HG03095 (cell line): Measurements from ENCODE around the gene RPTOR.

Experiments
- ATAC-seq: cut with Tn5 transposase; IDR thresholded peaks from one replicate; pipeline ENCODE4 v1.9.1; 2021; ENCODE audit warnings: moderate library complexity; ENCODE audit not compliant: unreplicated experiment

RPTOR gene

DNA sequence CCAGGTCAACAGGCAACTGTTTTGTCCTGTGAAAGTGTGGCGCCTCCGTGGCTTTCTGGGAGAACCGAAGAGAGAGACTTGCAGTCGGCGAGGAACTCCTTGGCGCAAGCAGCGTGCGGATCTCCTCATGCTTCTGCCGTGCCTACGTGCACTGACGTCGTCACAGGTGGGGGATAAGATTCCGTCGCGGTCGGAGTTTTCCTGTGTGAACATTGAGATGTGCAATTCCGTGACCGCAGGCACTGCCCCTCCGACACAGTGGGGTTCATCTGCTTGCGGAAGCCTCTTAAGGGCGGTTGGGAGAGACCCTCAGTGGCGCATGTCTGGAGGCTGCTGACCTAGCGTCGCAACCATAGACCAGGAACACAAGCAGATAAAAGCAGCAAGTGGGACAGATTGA is 234.7 kb downstream of the RPTOR start:
- no peak for ATAC-seq

DNA sequence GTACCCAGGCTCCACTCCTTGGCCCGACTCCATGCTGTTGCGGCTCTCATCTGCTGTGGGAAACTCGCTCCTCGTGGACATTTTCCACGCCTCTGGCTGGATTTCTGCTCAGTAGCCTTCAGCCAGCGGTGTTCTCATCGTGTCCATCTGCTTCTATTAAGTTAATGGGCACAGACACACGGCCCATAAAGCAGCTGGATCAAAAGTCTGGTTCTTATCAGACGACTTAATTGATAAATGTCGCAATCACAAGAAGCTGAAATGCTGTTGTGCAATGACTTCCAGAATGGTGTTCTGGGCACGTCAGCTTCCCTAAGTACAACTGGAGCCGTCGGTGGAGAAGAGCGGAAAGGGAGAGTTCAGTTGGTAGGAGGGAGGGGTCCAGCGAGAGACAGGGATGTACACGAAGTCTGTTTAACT is 235.3 kb downstream of the RPTOR start:
- no peak for ATAC-seq

GRCh38 chr17:80780381-80781198 is 236.0 kb downstream of the RPTOR start:
- peak; percentile 75 for ATAC-seq

GRCh38 chr17:80781211-80781610 is 236.6 kb downstream of the RPTOR start:
- no peak for ATAC-seq

GRCh38 chr17:80781807-80782277 is 237.2 kb downstream of the RPTOR start:
- no peak for ATAC-seq

DNA sequence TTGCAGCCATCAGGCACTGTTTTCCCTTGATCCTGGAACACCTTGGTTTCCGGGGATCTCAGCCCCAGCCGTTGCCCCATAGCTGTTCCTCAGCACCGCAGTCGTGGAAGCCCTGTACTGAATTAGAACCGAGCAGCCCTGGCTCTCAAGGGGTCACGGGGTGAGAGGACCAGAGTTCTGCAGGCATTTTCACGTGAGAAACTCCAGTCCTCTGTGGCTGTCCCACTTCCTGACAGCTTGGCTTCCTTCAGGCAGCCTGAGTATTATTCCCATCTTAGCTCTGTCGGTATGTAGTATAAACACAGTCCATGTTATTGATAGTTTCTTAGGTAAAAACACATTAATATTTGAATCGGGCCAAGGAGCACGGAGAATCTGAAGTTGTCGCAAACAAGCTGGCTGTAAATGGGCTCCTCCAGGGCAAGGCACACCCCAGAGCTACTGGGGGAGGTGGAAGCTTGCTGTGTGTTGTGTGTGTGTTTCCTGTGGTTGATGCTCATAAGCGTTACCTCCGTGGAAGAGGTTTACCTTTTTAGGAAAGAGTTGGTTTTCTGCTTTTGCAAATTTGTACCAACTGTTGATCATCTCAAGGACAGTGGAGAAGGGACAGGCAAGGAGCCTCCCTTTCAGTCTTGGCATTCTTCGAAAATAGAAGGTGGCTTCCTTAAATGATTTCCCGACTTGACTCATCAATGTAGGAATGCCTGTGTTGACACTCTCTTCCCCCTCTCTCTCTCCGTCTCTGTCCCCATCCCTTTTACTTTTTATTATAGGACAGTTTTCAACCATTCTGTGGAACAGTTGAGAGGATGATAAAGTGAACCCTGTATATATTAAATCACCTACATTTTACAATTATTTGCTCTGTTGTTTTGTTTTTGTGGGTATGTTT is 238.1 kb downstream of the RPTOR start:
- ATAC-seq = no peak

DNA sequence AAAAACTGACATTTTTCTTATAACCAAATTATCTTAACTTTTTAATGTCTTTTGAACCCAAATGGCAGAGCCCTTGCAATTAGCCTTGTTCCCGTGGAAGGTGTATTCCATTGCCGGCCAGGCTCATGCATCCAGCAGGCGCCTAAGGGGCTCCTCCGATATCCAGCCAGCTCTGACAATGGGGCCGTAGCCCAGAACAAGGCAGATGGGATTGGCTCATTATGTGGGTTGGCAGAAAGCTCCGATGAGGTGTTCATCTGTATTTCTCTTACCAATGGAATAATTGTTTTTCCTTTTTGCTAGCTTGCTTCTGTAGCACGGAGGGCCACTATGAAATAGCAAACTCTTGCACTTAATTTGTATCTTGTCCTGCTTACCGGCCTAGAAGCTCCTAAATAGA is 238.8 kb downstream of the RPTOR start:
- no peak for ATAC-seq

DNA sequence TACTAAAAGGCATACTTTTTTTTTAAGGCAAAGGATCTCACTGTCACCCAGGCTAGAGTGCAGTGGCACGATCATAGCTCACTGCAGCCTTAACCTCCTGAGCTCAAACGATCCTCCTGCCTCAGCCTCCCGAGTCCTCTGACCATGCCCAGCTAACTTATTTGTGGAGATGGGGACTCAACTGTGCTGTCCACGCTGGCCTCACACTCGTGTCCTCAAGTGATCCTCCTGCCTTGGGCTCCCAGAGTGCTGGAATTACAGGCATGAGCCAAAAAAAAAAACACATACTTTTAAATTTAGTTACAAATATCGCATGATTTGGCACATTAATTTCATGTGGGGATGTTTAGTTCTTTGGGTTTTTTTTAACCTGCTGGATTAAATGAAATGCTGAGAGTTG is 239.3 kb downstream of the RPTOR start:
- ATAC-seq = no peak

GRCh38 chr17:80785477-80786178 is 241.0 kb downstream of the RPTOR start:
- ATAC-seq = no peak

DNA sequence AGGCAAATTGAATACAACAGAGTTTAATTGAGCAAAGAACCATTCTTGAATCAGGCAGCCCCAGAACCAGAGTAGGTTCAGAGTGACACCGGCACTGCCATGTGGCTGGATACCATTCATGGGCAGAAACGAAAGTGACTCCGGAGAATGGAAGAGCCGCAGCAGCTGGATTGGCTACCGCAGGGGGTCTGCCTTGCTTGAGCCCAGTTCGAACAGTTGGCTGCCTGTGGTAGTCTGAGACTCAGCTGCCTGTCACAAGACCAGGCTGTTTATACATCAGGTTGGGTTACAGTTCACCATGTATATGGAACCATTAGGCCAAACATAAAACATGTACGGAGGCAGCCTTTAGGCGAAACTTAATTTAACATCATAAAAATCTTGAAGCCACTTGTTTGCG is 241.8 kb downstream of the RPTOR start:
- no peak for ATAC-seq

- ATAC-seq = no peak
Observed at GRCh38 chr17:80786887-80787286, 242.2 kb downstream of the RPTOR start.

DNA sequence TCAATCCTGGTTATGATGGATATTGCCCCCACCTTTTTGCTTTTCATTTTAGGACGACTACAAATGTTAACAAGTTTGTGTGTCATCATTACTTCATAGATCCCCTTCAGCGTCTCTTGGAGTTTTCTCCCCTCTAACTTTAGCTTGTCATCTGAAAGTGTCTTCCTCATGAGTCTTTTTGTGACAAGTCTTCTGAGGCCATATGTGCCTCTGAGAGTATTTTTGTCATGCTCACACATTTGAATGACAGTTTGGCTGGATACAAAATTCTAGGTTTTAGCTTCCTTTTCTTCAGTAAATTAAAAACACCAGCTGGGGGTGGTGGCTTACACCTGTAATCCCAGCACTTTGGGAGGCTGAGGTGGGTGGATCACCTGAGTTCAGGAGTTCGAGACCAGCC is 243.2 kb downstream of the RPTOR start:
- no peak for ATAC-seq

- no peak for ATAC-seq
Observed at GRCh38 chr17:80789356-80789902, 244.8 kb downstream of the RPTOR start.

- peak; percentile 74 for ATAC-seq
Observed at GRCh38 chr17:80790021-80790765, 245.6 kb downstream of the RPTOR start.

GRCh38 chr17:80790981-80791742 is 246.5 kb downstream of the RPTOR start:
- ATAC-seq = no peak

DNA sequence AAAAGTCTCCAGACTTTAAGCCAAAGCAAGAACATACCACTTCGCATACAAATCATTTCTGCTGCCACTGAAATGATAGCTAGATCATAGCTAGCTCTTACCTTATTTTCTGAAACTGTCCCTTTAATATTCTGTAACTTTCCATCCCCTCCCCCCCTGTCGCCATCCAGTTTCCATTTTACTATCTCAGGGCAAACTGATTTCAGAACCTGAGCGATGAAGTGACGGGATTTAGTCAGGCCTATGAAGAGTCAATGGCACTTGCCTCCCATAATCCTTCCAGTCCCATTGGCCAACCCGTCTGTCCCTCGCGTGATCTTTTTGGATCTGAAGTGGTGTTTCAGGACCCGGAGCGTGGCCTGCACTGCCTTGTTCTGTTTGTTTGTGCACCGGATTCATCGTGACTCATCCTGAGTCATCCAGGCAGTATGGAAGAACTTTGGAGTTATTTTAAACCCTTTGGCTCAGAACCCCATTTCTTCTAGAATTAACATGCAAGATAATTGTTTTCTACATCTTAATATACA is 247.2 kb downstream of the RPTOR start:
- no peak for ATAC-seq

- ATAC-seq = no peak
Observed at GRCh38 chr17:80792373-80792781, 247.7 kb downstream of the RPTOR start.

GRCh38 chr17:80793421-80793820 is 248.8 kb downstream of the RPTOR start:
- ATAC-seq = no peak

DNA sequence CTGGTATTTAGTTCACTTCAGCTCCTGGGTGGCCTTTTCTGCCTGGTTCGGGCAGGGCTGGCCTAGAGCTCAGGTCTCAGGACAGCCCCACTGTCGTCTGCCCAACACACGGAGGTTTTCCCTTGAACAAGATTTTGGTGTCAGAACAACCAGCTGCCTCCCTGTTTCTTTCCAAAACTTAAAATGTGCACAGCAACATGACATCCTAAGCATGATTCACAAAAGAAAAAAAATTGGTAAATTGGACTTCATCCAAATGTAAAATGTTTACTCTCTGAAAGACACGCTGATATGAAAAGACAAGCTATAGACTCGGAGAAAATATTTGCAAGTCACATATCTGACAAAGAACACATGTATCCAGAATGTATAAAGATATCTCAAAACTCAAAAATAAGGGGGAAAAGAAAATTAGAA is 249.2 kb downstream of the RPTOR start:
- ATAC-seq = no peak
